Panc1 (cell line): ENCODE measurements around the gene FBRS. TPM values are rescaled to one million over a fixed set of nuclear protein-coding genes. Genes with fewer than 3 reads are reported as not detected.
"Not testable (repeated sequence)": the region's sequence is repeated elsewhere in the genome, so short reads cannot be mapped to it uniquely, and the experiment has no call there.

Source experiments
- ATAC-seq: fragments of 200-7000 bp; cut with Tn5 transposase; 2 replicates; pipeline ENCODE4 v1.9.1; 2020; ENCODE audit warnings: mild to moderate bottlenecking, moderate library complexity
- BruUV-seq: library from RNA; stranded (reverse); fragments of 400-500 nt; replicated peaks from 2 replicates; lab custom pipeline; 2021; lab: Mats Ljungman, UMichigan
- CTCF ChIA-PET: fragments of 300-600 bp; sonication (Branson Sonifier 250); formaldehyde crosslinking; loops from one replicate; lab custom pipeline; 2022; ENCODE audit warnings: antibody characterized with exemption; lab: Charles Lee
- POLR2A ChIA-PET: fragments of 300-600 bp; sonication (Branson Sonifier 250); formaldehyde crosslinking; loops from one replicate; lab custom pipeline; 2022; ENCODE audit warnings: antibody characterized with exemption; lab: Charles Lee
- DNase-seq: peaks from one replicate; pipeline ENCODE4 v3.0.0-alpha.2; 2010; ENCODE audit warnings: low read depth, low spot score
- H3K27ac ChIP-seq: 2 replicates; pipeline ENCODE4 v1.5.1; 2011; ENCODE audit warnings: mild to moderate bottlenecking, low read length, inconsistent platforms
- H3K27me3 ChIP-seq: fragments of 200-500 bp; sonication (Bioruptor generic); 2 replicates; pipeline ENCODE4 v1.6.0; 2014; ENCODE audit warnings: low read length, inconsistent platforms; ENCODE audit not compliant: control insufficient read depth, insufficient read depth
- H3K36me3 ChIP-seq: fragments of 200-500 bp; sonication (Bioruptor generic); 2 replicates; pipeline ENCODE4 v1.5.1; 2014; ENCODE audit warnings: inconsistent platforms, mild to moderate bottlenecking, low read length, moderate library complexity; ENCODE audit not compliant: control insufficient read depth, insufficient read depth
- H3K4me1 ChIP-seq: 2 replicates; pipeline ENCODE4 v1.5.1; 2011; ENCODE audit warnings: inconsistent platforms, mild to moderate bottlenecking, low read length, moderate library complexity; ENCODE audit not compliant: control insufficient read depth, insufficient read depth
- H3K4me3 ChIP-seq, 2 experiments: 2 replicates each; pipeline ENCODE4 v1.5.1; 2011 to 2012; ENCODE audit warnings: low read depth in 2 of 2, low read length in 2 of 2, mild to moderate bottlenecking in 2 of 2, inconsistent platforms in 1 of 2, moderate library complexity in 1 of 2
- H3K9me3 ChIP-seq: fragments of 200-500 bp; sonication (Bioruptor generic); 2 replicates; pipeline ENCODE4 v1.5.1; 2014; ENCODE audit warnings: low read depth, mild to moderate bottlenecking, inconsistent platforms, low read length, moderate library complexity; ENCODE audit not compliant: control insufficient read depth, insufficient read depth
- CTCF ChIP-seq: fragments of 450-650 bp; IDR thresholded peaks from 2 replicates; pipeline ENCODE4 v1.5.1; 2017; ENCODE audit warnings: mild to moderate bottlenecking
- POLR2AphosphoS5 ChIP-seq: IDR thresholded peaks from 2 replicates; pipeline ENCODE4 v1.6.1; 2012; ENCODE audit warnings: mild to moderate bottlenecking, low read depth, low read length, moderate library complexity
- REST ChIP-seq, 2 experiments: IDR thresholded peaks; 2 replicates each; pipeline ENCODE4 v1.6.1; 2011 to 2012; ENCODE audit warnings: low read depth in 2 of 2, control low read depth in 1 of 2, low read length in 1 of 2, mild to moderate bottlenecking in 1 of 2, moderate library complexity in 1 of 2; ENCODE audit not compliant: insufficient read depth in 1 of 2
- SIN3A ChIP-seq: IDR thresholded peaks from 2 replicates; pipeline ENCODE4 v1.6.1; 2012; ENCODE audit warnings: low read depth, mild to moderate bottlenecking, low read length, moderate library complexity, borderline replicate concordance; ENCODE audit not compliant: insufficient read depth
- TCF7L2 ChIP-seq: IDR thresholded peaks from 2 replicates; pipeline ENCODE4 v1.6.1; 2011; ENCODE audit warnings: mild to moderate bottlenecking, low read depth, low read length, inconsistent platforms
- in situ Hi-C: cut with HindIII; loops from 2 replicates; pipeline ENCODE4 v1.10.0; 2016; ENCODE audit warnings: low sequenced_read_pairs, low pct_unique_long_range_greater_than_20kb
- intact Hi-C: fragments of 100-400 bp; cut with micrococcal nuclease; formaldehyde crosslinking; loops from one replicate; pipeline ENCODE4 v1.10.0; 2022; ENCODE audit not compliant: unreplicated experiment
- total RNA-seq: library from RNA; stranded (reverse); gene quantifications from one replicate; pipeline ENCODE4 v1.2.1, GENCODE V29; 2021; ENCODE audit not compliant: unreplicated experiment

Gene FBRS
- total RNA-seq, 1 experiment from 2014 or later, result 103 TPM

GRCh38 chr16:30700491-30700890, 42.3 kb downstream of the FBRS start:
- peaks cover 25% of the 10 kb centered on the region for H3K36me3 ChIP-seq
- TF ChIP-seq REST (IDR thresholded peaks at IDR 0.05; ENCODE audit: insufficient read depth in 1 of 2, low read depth in 2 of 2, low read length in 1 of 2), result no peak
- no peak for TF ChIP-seq TCF7L2
- TF ChIP-seq POLR2AphosphoS5, result no peak
- TF ChIP-seq SIN3A, result no peak
- no peak for TF ChIP-seq CTCF
- no peak for ATAC-seq

GRCh38 chr16:30700971-30701370, 42.7 kb downstream of the FBRS start:
- intact Hi-C loops (no loop called here), in situ Hi-C loops (no loop called here)
- no TSS peak for BruUV-seq
- CTCF ChIA-PET, result no interaction called here
- Histone ChIP-seq H3K27me3 (no peaks in the 10 kb centered on the region), H3K36me3 (peaks cover 25% of the 10 kb centered on the region), H3K27ac (peak overlapping the region; percentile 97; the same call in 1 of the 2 replicates), H3K4me3 (peak overlapping the region in 1 of 2 experiments; percentile 83; a peak in 1 of 4 replicates), H3K4me1 (peaks cover 19% of the 10 kb centered on the region), H3K9me3 (no peaks in the 10 kb centered on the region)
- ATAC-seq (no peak), DNase-seq (no peak)
- POLR2A ChIA-PET, result no interaction called here
- TF ChIP-seq REST (IDR thresholded peaks at IDR 0.05; ENCODE audit: insufficient read depth in 1 of 2, low read depth in 2 of 2, low read length in 1 of 2), result no peak
- TF ChIP-seq TCF7L2, result no peak
- TF ChIP-seq POLR2AphosphoS5, result no peak
- no peak for TF ChIP-seq CTCF
- TF ChIP-seq SIN3A, result no peak

More at GRCh38 chr16:30700491-30700890, 42.3 kb downstream of the FBRS start:
- ChIA-PET POLR2A (no interaction called here), CTCF (no interaction called here)
- no peaks in the 10 kb centered on the region for H3K9me3 ChIP-seq
- no peak for DNase-seq
- no TSS peak for BruUV-seq
- H3K27me3 ChIP-seq, result no peaks in the 10 kb centered on the region
- peaks cover 19% of the 10 kb centered on the region for H3K4me1 ChIP-seq
- in situ Hi-C loops, result no loop called here
- H3K4me3 ChIP-seq, result peak overlapping the region in 1 of 2 experiments; percentile 83; a peak in 2 of 4 replicates
- intact Hi-C loops, result no loop called here
- peak overlapping the region; percentile 97 for H3K27ac ChIP-seq

GRCh38 chr16:30703071-30703470, 44.8 kb downstream of the FBRS start:
- H3K9me3 ChIP-seq, result not testable (repeated sequence)

More at GRCh38 chr16:30703071-30703470, 44.8 kb downstream of the FBRS start:
- ATAC-seq, H3K4me3 ChIP-seq, H3K27ac ChIP-seq, H3K27me3 ChIP-seq, intact Hi-C loops, BruUV-seq, in situ Hi-C loops, POLR2A ChIA-PET, DNase-seq: not testable (repeated sequence)
- Histone ChIP-seq H3K4me1 (peaks cover 11% of the 10 kb centered on the region), H3K36me3 (peaks cover 37% of the 10 kb centered on the region)
- CTCF ChIA-PET, result interaction anchor here (0.6 kb wide), 1 partner anchor 114 kb away, joined by 8 read pairs; no protein-coding TSS in a partner anchor
